HG03064 (cell line): ENCODE measurements around the gene ALK.

Experiments used
- ATAC-seq: cut with Tn5 transposase; IDR thresholded peaks from one replicate; pipeline ENCODE4 v1.9.1; 2021; ENCODE audit warnings: low read depth; ENCODE audit not compliant: unreplicated experiment

ALK gene

DNA sequence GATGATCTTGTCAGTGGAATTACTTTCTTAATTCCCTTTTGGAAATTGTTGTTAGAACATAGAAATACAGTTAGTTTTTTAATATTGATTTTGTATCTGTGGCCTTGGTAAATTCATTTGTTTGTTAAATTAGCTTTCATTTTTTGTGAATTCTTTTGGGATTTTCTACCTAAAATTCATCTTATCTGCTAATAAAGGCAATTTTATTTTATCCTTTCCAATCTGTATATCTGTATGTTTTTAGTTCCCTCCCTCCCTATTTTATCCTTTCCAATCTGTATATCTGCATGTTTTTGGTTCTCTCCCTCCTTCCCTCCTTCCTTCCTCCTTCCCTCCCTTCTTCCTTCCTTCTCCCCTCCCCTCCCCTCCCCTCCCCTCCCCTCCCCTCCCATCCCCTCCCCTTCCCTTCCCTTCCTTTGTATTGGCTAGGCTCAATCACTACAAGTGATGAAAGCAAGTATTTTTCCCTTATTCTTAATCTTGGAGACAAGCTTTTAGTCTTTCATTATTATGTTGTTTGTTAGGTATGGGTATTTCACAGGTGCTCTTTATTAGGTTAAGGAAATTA, 244.4 kb downstream of the ALK start:
- ATAC-seq, result no peak

DNA sequence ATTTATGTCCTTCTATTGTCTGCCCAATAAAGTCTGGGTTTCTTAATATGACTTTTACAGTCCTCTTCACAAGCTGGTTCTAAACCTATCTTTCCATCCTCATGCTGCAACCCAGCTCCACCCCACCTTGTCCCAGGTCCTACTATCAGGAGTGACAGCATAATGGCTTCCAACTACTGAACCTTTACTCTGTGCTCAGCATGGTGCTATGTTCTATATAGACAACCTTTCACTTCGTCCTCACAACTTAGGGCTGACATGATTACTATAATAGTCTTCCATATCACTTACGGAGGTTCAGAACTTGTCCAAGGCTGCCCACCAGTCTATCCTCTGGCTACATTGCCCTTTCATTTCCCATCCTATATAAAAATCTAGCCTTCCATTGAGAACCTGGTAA, 256.8 kb downstream of the ALK start:
- no peak for ATAC-seq

DNA sequence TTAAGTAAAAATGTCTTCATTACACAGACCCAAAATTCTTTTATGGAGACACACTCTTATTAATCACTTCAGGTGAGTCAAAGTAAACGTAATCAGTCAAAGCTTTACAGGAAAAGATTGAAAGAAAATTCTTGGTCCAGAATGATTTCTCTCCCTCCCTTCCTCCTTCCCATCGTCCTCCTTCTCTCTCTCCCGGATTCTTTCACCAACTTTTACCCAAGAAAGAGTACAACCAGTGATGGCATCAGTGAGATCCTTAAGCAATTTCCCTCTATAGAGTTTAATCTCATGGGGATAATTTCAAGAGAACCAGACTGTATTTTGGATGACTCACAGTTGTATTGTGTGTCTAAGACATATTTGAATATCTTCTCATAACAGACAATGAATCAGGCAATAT, 258.1 kb downstream of the ALK start:
- no peak for ATAC-seq

DNA sequence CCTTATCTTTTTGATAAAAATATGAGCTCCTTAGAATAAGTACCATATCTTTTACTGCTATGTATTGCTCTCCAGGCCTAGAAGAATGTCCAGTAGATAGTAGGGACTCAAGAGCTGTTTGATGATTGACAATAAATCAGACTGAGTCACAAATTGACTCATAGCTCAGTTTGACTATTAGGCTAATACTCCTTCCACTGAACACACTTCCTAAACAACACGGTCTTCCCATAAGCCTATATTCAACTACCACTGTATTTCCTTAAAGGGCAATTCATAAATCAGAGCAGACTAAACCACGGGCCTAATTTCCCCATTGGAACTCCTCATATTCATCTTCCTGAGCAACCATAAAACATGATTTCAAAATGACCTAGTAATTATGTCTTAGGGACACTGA, 258.5 kb downstream of the ALK start:
- ATAC-seq, result no peak

DNA sequence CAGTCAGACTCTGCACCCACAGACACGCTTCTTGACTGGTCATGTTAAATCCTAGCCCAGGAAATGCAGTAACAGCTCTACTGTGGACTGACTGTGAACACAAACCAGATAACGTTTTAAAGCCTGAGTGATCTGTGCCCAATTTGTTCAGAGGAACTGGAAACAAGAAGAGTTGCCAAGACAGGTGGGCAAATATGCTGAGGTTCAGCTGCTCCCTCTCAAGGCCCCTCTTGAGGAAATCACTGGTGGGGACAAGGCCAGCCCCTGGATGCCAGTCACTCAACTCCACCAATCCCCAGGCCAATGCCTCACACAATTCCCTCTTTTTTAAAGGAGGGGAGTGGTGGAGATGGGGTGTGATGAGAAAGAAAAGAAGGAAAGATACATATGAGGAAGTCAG, 261.2 kb downstream of the ALK start:
- no peak for ATAC-seq

DNA sequence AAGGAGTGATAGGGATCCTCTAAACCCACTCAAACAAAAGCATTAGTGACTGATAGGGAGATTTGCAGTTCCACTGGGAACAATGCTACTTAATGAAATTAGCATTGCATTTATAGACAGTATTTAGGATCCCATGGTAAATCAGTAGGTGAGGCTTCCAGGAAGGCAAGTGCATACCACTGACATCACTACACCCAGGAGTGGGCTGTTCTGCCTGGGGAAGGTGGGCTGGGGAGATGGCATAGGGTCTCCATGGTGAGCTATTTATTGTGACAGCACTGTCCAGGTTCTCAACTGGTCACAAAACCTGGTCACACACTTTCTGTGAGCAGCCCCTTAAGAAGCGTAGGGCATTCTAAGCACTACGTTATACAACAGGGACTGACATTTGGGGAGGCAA, 262.2 kb downstream of the ALK start:
- no peak for ATAC-seq

DNA sequence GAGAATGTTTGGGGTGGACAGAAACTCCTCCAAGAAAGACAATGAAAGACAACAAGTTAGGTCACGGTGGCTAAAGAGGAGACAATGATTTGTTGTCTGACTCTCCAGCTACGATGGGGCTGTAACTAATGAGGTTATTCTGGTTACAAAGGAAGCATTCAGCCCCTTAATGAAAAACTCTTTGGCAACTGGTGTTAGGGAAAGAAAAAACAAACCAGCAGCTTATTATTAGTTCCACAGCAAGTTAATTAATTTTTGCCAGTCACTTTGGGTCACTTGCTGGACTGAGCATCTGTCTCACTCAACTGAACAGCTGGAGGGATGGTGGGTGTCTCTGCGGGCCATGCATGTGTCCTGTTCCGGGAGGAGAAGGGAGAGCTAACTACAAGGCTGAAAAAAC, 263.7 kb downstream of the ALK start:
- ATAC-seq, result no peak

DNA sequence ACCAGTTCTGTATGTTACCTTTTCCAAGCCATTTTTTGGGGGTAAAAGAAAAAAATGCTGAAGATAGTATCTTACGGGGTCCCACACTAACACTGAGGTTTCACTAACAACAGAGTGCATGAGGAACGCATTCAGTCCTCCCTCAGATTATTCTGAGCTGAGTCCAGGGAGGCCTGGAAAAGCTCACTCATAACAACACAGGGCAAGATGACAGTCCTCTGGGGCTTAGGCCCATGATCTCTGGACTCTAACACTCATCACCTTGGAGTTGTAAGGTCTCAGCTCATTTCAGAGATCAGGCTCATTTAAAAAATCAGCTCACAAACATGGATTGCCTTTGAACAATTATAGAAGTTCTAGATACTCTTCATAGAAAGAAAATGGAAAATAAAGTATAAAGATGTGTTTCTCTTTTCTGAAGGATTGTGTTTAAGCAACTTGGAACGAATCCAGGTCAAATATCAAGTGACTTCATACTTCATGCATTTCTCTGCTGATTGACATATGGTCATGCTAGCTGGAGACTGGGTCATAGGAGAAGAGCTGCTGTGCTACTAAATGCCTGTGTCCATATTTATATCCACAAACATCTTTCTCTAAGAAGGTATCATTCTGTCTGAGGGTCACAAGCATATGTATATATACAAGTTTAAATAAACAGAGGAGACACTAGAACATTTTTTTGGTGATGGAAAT, 265.8 kb downstream of the ALK start:
- ATAC-seq, result no peak

DNA sequence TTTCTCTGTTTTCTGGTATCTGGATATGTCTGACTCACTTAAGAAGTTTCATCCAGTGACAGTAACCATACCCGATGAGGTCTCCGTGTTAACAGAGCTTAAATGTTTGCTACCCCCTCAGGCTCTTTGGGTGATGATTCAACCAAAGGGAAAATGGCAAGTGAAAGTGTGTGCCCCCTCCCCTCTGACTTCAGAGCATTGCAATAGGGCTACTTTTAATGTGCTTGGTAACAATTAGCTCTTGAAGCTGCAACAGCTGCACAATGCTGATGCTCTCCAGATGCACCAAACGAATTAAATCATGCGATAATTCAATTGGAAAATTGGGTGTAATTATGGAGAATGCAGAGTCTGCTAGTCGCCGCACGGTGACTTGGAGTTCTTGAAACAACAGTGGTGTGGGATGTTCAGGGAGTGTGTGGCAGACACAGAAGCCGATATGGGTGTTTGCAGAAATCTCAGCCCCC, 270.7 kb downstream of the ALK start:
- ATAC-seq, result no peak

DNA sequence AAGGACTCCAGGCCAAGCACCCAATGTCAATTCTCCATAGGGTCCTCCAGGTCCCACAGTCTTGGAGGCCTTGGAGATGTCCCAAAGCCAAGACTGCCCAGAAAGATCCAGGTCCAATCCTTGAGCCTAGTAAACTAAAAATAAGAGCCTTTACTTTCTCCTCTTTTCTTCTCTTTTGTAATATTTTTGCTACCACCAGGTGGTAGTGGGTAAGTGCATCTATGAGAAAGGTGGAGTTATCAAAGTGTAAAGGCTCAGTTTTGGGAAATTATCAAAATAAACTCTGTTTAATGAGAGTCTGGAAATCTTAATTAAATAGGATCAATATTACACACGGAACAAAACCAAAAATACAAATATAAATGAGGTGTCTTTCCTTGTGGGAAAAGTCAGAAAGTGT, 276.4 kb downstream of the ALK start:
- ATAC-seq, result no peak

DNA sequence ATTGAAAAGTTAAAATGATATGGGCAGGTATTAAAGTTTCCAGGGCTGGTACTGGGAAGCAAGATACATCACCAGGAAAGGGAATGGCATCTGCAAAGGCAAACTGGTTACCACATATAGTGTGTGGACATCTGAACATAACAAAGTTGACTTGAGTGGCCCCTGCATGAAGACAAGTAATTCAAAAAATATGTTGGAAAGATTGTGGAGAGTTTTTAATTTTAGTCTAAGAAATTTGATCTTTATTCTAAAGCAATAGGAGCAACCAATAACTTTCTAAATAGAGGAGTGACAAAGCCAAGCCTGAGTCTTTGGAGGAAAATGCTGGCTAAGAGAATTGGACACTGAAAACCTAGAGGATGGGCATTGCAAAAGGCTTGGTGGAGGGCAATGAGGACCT, 278.2 kb downstream of the ALK start:
- no peak for ATAC-seq

DNA sequence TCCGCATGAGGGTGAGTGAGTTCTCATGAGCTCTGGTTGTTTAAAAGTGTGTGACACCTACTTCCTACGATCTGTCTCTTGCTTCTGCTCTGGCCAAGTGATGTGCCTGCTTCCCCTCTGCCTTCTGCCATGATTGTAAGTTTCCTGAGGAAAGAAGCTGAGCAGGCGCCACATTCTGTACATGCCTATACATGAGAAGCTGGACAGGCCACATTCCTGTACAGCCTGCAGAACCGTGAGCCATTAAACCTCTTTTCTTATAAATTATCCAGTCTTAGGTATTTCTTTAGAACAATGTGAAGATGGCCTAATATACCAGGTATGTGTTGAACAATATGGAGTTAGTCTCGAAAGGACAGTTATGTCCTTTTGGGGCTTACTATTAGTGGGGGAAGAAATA, 281.0 kb downstream of the ALK start:
- no peak for ATAC-seq

DNA sequence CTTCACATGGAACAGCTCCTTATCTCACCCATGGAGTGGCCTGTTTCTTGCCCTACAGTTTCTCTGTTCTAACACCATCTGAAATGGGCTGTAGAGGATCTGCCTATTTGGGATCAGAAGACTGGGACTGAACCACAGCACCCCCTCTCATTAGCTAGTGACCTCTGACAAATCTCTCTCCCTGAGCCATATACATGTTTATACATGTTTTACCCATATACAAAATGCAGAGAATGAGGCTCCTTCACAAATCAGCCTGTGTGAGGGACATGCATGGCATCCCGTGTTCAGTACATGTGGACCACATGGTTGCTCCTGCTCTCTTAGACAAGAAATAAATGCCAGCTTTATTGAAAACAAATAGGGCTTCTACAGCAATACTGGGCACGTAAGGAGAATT, 282.7 kb downstream of the ALK start:
- ATAC-seq, result no peak

DNA sequence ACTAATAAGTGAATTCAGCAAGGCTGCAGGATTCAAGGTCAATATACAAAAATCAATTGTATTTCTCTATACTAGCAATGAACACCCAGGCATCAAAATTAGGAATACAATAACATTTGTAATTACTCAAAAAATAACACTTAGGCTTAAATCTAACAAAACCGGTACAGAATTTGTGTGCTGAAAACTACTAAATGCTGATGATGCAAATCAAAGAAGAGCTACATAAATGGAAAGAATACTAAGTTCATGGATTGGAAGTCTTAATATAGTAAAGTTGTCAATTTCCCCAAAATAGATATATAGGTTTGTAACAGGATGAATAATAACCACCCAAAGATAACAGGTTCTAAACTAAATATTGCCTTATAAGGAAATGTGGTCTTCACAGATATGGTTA, 286.5 kb downstream of the ALK start:
- ATAC-seq, result no peak

DNA sequence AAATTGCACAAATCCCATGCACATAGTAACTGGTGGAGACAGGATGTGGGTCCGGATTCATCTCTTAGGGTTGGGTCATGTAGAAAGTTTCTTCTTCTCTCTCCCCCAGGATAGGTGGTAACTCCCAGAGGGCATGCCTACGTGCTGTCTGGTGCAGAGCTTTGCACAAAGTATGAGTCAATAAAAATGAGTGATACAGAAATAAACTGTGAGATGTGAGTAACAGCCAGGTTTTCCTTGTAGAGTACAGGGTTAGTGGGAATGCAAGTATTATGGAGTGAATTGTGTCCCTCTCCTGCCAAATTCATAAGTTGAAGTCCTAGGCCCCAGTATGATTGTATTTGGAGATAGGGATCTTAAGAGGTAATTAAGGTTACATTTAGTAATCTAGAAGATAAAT, 289.4 kb downstream of the ALK start:
- no peak for ATAC-seq

DNA sequence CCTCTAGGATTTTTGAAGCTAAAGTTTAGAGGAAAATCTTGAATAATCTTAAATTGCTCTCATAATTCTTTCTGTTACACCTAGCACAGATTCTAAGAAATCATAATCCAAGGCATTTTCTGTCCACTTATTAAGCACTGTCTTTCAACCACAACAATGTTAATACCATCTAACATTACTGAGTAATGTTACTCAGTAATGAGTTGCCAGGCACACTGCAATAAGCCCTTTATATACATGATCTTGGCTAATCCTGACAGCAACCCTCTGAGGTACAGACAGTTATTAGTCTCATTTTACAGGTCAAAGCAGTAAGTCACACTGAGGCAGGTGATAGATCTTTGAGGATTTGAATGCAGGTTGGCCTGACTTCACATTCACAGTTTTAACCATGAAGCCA, 291.9 kb downstream of the ALK start:
- ATAC-seq, result no peak

DNA sequence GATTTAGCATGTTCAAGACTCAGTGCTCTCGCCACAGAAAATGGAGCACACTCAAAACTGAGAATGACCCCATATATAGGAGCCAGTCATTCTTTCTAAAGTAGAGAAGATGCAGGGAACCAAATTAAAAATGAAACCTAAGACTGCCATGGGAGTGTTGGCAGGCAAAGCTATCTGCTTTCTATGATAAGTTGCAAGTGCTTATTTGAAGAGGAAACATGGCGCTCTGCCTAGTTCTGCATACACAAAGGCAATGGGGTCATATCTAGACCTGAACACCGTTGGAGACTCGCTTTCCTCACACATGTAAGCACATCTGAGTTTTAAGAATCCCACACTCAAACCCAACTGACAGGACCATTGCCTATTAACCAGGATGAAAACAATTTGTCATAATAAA, 292.5 kb downstream of the ALK start:
- ATAC-seq, result no peak

DNA sequence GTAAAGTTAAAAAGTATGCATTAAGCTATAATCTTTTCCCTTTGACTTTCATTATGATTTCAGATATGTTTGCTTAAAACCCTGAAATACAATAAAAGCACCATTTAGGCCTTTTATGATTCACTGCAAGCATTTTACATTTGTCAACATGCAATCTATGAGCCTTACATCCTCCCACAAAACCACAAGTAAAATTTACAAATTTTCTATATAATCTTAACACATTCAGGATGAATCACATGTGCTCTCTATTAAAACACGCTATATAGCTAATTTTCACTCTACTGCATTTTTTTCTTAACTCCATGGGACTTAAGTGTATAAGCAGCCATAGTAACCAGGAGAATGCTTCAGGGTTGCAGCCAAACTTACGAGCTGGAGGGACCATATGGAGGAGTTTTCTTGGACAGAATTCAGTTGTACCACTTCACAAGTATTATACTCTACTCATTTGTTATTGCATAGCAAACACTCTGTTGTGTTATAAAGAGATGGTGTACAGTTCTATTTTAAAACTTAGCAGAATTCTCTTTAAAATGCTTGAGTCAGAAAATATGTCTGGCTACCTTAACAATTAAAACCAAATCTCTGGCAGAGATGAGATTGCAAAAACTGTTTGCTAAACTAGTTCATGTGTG, 293.2 kb downstream of the ALK start:
- ATAC-seq, result no peak

DNA sequence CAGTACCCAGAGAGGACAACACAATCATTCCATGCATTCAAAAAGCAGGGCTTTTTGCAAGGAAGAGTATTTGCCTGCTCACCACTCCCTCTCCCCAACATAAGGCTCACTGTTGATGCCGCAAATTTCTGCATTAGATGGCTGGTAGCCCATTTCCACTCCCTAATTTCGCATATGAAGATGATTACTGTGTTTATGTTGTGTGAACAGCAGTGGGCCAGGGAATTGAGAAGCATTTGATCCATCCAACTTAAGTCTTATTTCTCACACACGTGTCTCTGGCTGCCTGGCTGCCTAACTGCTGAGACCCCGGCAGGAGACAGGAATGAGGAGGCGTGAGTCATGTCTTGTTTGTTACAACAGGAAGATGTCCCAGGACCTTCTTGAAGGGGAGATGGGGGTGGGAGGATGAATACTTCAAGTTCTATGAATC, 294.1 kb downstream of the ALK start:
- ATAC-seq, result no peak

DNA sequence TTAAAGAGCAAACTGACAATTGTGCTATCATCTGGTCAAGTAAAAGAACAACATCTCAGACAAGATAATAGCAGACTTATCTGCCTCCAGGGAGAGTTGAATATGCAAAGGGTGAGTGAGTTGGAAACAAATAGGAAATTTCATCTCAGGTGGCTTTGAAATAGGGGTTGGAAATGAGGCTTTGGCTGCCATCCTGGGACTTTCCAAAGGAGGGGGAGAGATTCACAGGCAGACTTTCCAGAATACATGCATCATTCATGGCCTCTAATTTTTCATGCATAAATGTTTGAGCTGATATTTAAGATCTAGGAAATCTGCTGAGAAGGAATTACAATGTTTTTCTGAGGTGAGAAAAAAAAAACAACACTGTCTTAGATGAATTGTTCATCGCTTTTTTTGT, 300.5 kb downstream of the ALK start:
- ATAC-seq, result no peak

DNA sequence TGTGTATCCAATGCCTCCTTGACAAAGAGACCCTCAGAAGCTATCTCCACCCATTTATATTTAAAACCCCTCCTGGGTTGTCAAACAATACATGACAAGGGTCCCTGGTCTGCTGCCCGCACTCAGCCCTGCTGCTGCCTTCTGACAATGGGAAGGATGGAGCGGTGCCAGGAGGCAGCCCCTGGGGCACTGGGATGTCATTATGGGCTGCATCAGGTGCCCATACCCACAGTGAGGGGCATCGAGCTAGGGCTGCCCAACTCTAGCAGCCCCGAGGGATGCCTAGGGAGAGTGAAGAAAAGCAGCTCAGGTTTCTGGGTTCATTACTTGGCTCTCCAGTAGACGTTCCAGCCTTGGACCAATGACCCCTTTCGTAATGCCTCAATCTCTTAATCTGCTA, 301.7 kb downstream of the ALK start:
- no peak for ATAC-seq

DNA sequence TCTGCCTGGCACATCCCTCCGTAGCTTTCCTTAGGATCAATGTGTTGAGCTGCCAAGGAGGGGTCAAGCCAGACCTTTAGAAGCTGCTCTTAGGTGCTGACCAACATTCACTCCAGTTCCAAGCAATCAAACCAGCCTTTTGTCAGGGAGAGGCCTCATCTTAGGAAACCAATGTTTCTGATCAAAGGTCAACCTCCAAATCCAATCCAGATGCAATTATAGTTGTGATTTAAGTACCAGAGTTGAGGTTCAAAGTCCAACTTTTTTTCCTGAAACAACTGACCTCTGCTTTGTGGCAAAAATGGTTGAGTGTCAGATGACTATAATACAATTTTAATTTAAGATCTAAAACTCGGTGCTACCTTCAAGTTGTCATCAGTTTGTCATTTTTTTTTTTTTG, 303.4 kb downstream of the ALK start:
- no peak for ATAC-seq
